HepG2 (cell line): ENCODE data around the gene FBXL7. TPM values are rescaled to one million over a fixed set of nuclear protein-coding genes. Genes with fewer than 3 reads are reported as not detected.

Experiments used
- ATAC-seq: fragments of 200-7000 bp; cut with Tn5 transposase; 3 replicates; pipeline ENCODE4 v1.9.1; 2020; ENCODE audit warnings: mild to moderate bottlenecking, moderate library complexity
- BruUV-seq: library from RNA; stranded (reverse); fragments of 400-500 nt; replicated peaks from 2 replicates; lab custom pipeline; 2021; lab: Mats Ljungman, UMichigan
- CTCF ChIA-PET: fragments of 300-600 bp; formaldehyde crosslinking; extraction: SDS; loops from one replicate; lab custom pipeline; 2021; ENCODE audit warnings: low total read pairs, inconsistent platforms, low intra/inter-chr PET ratio; lab: Yijun Ruan, JAX
- POLR2A ChIA-PET: fragments of 350-600 bp; sonication (Branson Sonifier 250); formaldehyde crosslinking; loops from one replicate; lab custom pipeline; 2020; ENCODE audit warnings: antibody characterized with exemption, inconsistent platforms; lab: Yijun Ruan, JAX
- DNase-seq: peaks from one replicate; pipeline ENCODE4 v3.0.0-alpha.2; 2015; ENCODE audit warnings: low spot score
- FAIRE-seq: peaks from 3 replicates; lab custom pipeline; 2011; peaks lifted over from hg19 to GRCh38; lab: Jason Lieb, UNC
- H2AFZ ChIP-seq: one replicate; pipeline ENCODE4 v1.6.1; 2011; ENCODE audit warnings: low read length, inconsistent platforms
- H3K27ac ChIP-seq: fragments of 300-600 bp; 3 replicates; pipeline ENCODE4 v1.8.0; 2011; ENCODE audit warnings: mixed run types, mild to moderate bottlenecking, mixed read lengths, low read length, inconsistent platforms; ENCODE audit not compliant: insufficient read depth; ENCODE audit errors: extremely low read length
- H3K27me3 ChIP-seq, 2 experiments: fragments of 200-600 bp in 1 of 2; 2 replicates in 1 of 2; 3 replicates in 1 of 2; pipeline versions ENCODE4 v1.6.0 to v1.8.0; 2011; ENCODE audit warnings: low read length in 2 of 2, mild to moderate bottlenecking in 2 of 2, moderate library complexity in 2 of 2, inconsistent platforms in 1 of 2; ENCODE audit not compliant: insufficient read depth in 2 of 2, control insufficient read depth in 1 of 2
- H3K36me3 ChIP-seq, 2 experiments: fragments of 200-600 bp in 1 of 2; replicated peaks in 1 of 2; 2 replicates in 1 of 2; 3 replicates in 1 of 2; pipeline versions ENCODE4 v1.5.1 to v1.8.0; 2011; ENCODE audit warnings: low read length in 2 of 2, inconsistent platforms in 1 of 2; ENCODE audit not compliant: insufficient read depth in 2 of 2, control insufficient read depth in 1 of 2
- H3K4me1 ChIP-seq: 2 replicates; pipeline ENCODE4 v1.5.1; 2012; ENCODE audit warnings: low read length, inconsistent platforms; ENCODE audit not compliant: insufficient read depth
- H3K4me2 ChIP-seq: 2 replicates; pipeline ENCODE4 v1.6.0; 2011; ENCODE audit warnings: low read depth, low read length, inconsistent platforms
- H3K4me3 ChIP-seq, 3 experiments: fragments of 200-600 bp in 1 of 3; sonication (generic), shearing (Covaris generic) in 1 of 3; replicated peaks in 1 of 3; 2 replicates each; pipeline ENCODE4 v1.5.1; 2011 to 2016; ENCODE audit warnings: low read length in 3 of 3, inconsistent platforms in 2 of 3, low read depth in 2 of 3, mild to moderate bottlenecking in 2 of 3, control low read depth in 1 of 3, mixed read lengths in 1 of 3; ENCODE audit not compliant: insufficient read depth in 1 of 3
- H3K79me2 ChIP-seq: one replicate; pipeline ENCODE4 v1.6.1; 2011; ENCODE audit warnings: low read length, inconsistent platforms; ENCODE audit not compliant: insufficient read depth
- H3K9ac ChIP-seq: 2 replicates; pipeline ENCODE4 v1.6.0; 2011; ENCODE audit warnings: mild to moderate bottlenecking, low read depth, low read length, inconsistent platforms; ENCODE audit not compliant: insufficient read depth
- H3K9me3 ChIP-seq: 2 replicates; pipeline ENCODE4 v1.5.1; 2012; ENCODE audit warnings: mild to moderate bottlenecking, low read length
- H4K20me1 ChIP-seq: 2 replicates; pipeline ENCODE4 v1.6.0; 2011; ENCODE audit warnings: inconsistent platforms, mild to moderate bottlenecking, low read length, moderate library complexity; ENCODE audit not compliant: insufficient read depth
- HOXA7 ChIP-seq: sonication (generic); formaldehyde crosslinking; IDR thresholded peaks from 2 replicates; pipeline ENCODE4 v1.8.1; 2022; ENCODE audit warnings: mild to moderate bottlenecking, missing genetic modification reagents, moderate library complexity
- KLF12 ChIP-seq: sonication (generic); formaldehyde crosslinking; IDR thresholded peaks from 2 replicates; pipeline ENCODE4 v1.4.0; 2020; ENCODE audit warnings: missing genetic modification reagents, borderline replicate concordance
- LCORL ChIP-seq, 2 experiments: fragments of 450-650 bp in 1 of 2; sonication (generic) in 1 of 2; formaldehyde crosslinking in 1 of 2; IDR thresholded peaks; 2 replicates each; pipeline versions ENCODE4 v1.5.0 to v1.6.1; 2017 to 2020; ENCODE audit warnings: antibody characterized with exemption in 1 of 2, missing genetic modification reagents in 1 of 2
- NCOA1 ChIP-seq: sonication (generic); formaldehyde crosslinking; IDR thresholded peaks from 2 replicates; pipeline ENCODE4 v1.9.0; 2021; ENCODE audit warnings: missing genetic modification reagents
- PATZ1 ChIP-seq: sonication (generic); formaldehyde crosslinking; IDR thresholded peaks from 2 replicates; pipeline ENCODE4 v1.4.0; 2020; ENCODE audit warnings: missing genetic modification reagents
- SALL2 ChIP-seq: sonication (generic); formaldehyde crosslinking; IDR thresholded peaks from 2 replicates; pipeline ENCODE4 v1.8.1; 2023; ENCODE audit warnings: mild to moderate bottlenecking, missing genetic modification reagents, inconsistent platforms
- SETDB1 ChIP-seq: sonication (generic); formaldehyde crosslinking; IDR thresholded peaks from 2 replicates; pipeline ENCODE4 v1.5.1; 2020; ENCODE audit warnings: missing genetic modification reagents, mild to moderate bottlenecking, borderline replicate concordance
- THAP7 ChIP-seq: sonication (generic); formaldehyde crosslinking; IDR thresholded peaks from 2 replicates; pipeline ENCODE4 v1.8.1; 2023; ENCODE audit warnings: mild to moderate bottlenecking, missing genetic modification reagents
- ZNF18 ChIP-seq: sonication (generic); formaldehyde crosslinking; IDR thresholded peaks from 2 replicates; pipeline ENCODE4 v1.8.0; 2022; ENCODE audit warnings: mild to moderate bottlenecking, missing genetic modification reagents; ENCODE audit not compliant: insufficient replicate concordance
- WGBS: methylation state at CpG from one replicate; pipeline ENCODE4 v1.1.6; 2017; ENCODE audit warnings: low lambda C conversion rate; 5-methylcytosine and 5-hydroxymethylcytosine counted together
- in situ Hi-C: cut with HindIII; loops from 2 replicates; pipeline ENCODE4 v1.10.0; 2017; ENCODE audit warnings: low pct_unique_long_range_greater_than_20kb; ENCODE audit not compliant: extremely low pct_ligation_motif_present
- intact Hi-C: fragments of 100-400 bp; cut with micrococcal nuclease; formaldehyde crosslinking; loops from one replicate; pipeline ENCODE4 v1.10.0; 2022; ENCODE audit not compliant: unreplicated experiment
- polyA plus RNA-seq, 8 experiments: library from polyadenylated mRNA; depleted of rRNA in 3 of 8; stranded (reverse) in 7 of 8; unstranded in 1 of 8; fragments of >200 nt; fragmentation: Illumina TruSeq in 4 of 8; extraction: Trizol in 4 of 8; gene quantifications; 2 replicates each; pipeline versions ENCODE4 v1.2.1 to v1.2.3, GENCODE V29; 2011 to 2016; ENCODE audit warnings: low read depth in 4 of 8, missing spikeins in 1 of 8, mixed read lengths in 1 of 8; ENCODE audit not compliant: insufficient read depth in 1 of 8
- total RNA-seq, 5 experiments: library from RNA; depleted of rRNA; stranded (reverse); fragments of >200 nt; fragmentation: Illumina TruSeq; extraction: Trizol; gene quantifications; 2 replicates each; pipeline ENCODE4 v1.2.3, GENCODE V29; 2016; ENCODE audit warnings: low read depth in 1 of 5

The FBXL7 gene
- total and polyA plus RNA-seq, 2 of the 13 experiments (the other 11 are each of a cell fraction or from before 2014, with no cell fraction given): 0.07 TPM; not detected in 1

- H3K27me3 ChIP-seq: no peaks in the 10 kb centered on the region
- no peak overlapping the region for H3K4me2 ChIP-seq
- intact Hi-C loops: no loop called here
- H3K9ac ChIP-seq: no peak overlapping the region
- ChIA-PET CTCF (no interaction called here), POLR2A (no interaction called here)
- no peaks in the 10 kb centered on the region for H3K4me1 ChIP-seq
- no peaks in the 10 kb centered on the region for H3K79me2 ChIP-seq
- ATAC-seq: no peak
- H3K4me3 ChIP-seq: no peak overlapping the region
- TF ChIP-seq ZNF18 (CRISPR knock-in tag): no peak
- TF ChIP-seq LCORL (IDR thresholded peaks at IDR 0.05): 0 out of 2 replicates have a peak, but pooled peaks have one; percentile 62
- TF ChIP-seq LCORL (CRISPR knock-in tag; IDR thresholded peaks at IDR 0.05): no peak
- TF ChIP-seq, all 625 proteins: peak for 1
- DNase-seq (no peak), FAIRE-seq (no peak)
- Histone ChIP-seq H3K27ac (no peak overlapping the region), H4K20me1 (no peaks in the 10 kb centered on the region), H3K36me3 (no peaks in the 10 kb centered on the region), H2AFZ (no peak overlapping the region), H3K9me3 (no peaks in the 10 kb centered on the region)
- no TSS peak for BruUV-seq
- in situ Hi-C loops: no loop called here
- WGBS: 24% methylated on average over 2 of the region's 2 CpGs
Observed at GRCh38 chr5:15545082-15545481, 45.1 kb downstream of the FBXL7 start.

- intact Hi-C loops (no loop called here), in situ Hi-C loops (no loop called here)
- no peaks in the 10 kb centered on the region for H3K4me1 ChIP-seq
- no peak overlapping the region for H3K9ac ChIP-seq
- H3K9me3 ChIP-seq: no peaks in the 10 kb centered on the region
- H3K36me3 ChIP-seq: no peaks in the 10 kb centered on the region
- no peak for DNase-seq
- no TSS peak for BruUV-seq
- no peak overlapping the region for H3K27ac ChIP-seq
- ChIA-PET POLR2A (no interaction called here), CTCF (no interaction called here)
- no peaks in the 10 kb centered on the region for H4K20me1 ChIP-seq
- no peak for TF ChIP-seq NCOA1 (CRISPR knock-in tag)
- no peak for TF ChIP-seq HOXA7
- TF ChIP-seq THAP7 (CRISPR knock-in tag): no peak
- TF ChIP-seq SETDB1: no peak
- TF ChIP-seq PATZ1 (CRISPR knock-in tag): no peak
- TF ChIP-seq KLF12 (CRISPR knock-in tag): no peak
- no peak for TF ChIP-seq SALL2 (CRISPR knock-in tag)
- TF ChIP-seq, all 625 proteins: peak for 0
- Histone ChIP-seq H3K27me3 (no peaks in the 10 kb centered on the region), H2AFZ (no peak overlapping the region), H3K4me2 (no peak overlapping the region), H3K79me2 (no peaks in the 10 kb centered on the region), H3K4me3 (no peak overlapping the region)
- ATAC-seq: no peak
- no peak for FAIRE-seq
- WGBS: 12% methylated on average over 3 of the region's 4 CpGs
Observed at GRCh38 chr5:15547261-15547839, 47.4 kb downstream of the FBXL7 start.
